Dermis blood vessel endothelial cell (primary cell): ENCODE measurements around the gene STARD9. TPM values are rescaled to one million over a fixed set of nuclear protein-coding genes. Genes with fewer than 3 reads are reported as not detected.

Experiments
- total RNA-seq: library from RNA; depleted of rRNA; stranded (reverse); fragments of >200 nt; gene quantifications from 2 replicates; pipeline ENCODE4 v1.2.3, GENCODE V29; 2014

Gene STARD9
- total RNA-seq, 1 donor from 2014 or later = 35.4 TPM

Other genes starting within 250 kb of the STARD9 start
- 0.37 and 2.4 TPM in 2 replicates for gene CAPN3, start 216.1 kb upstream of the STARD9 start, total RNA-seq
- gene ZNF106, start 84.5 kb upstream of the STARD9 start, total RNA-seq = 46.3 and 58.3 TPM in 2 replicates
- gene SNAP23, start 80.0 kb upstream of the STARD9 start, total RNA-seq = 181 and 203 TPM in 2 replicates
- 32.8 and 36.3 TPM in 2 replicates for gene LRRC57, start 26.8 kb upstream of the STARD9 start, total RNA-seq
- gene HAUS2, start 26.8 kb upstream of the STARD9 start, total RNA-seq = 32.0 and 52.4 TPM in 2 replicates
- 12.9 and 17.0 TPM in 2 replicates for gene CDAN1, start 161.5 kb downstream of the STARD9 start, total RNA-seq